HL-60 (cell line): ENCODE measurements around the gene FAS. TPM values are rescaled to one million over a fixed set of nuclear protein-coding genes. Genes with fewer than 3 reads are reported as not detected.

Experiments used
- DNase-seq, 2 experiments: peaks; one replicate each; pipeline ENCODE4 v3.0.0-alpha.2; 2010 to 2020; ENCODE audit warnings: low read depth in 1 of 2, low spot score in 1 of 2
- H3K27ac ChIP-seq: fragments of 250-450 bp; sonication (Bioruptor Pico); replicated peaks from 2 replicates; pipeline ENCODE4 v1.5.1; 2020; ENCODE audit warnings: mild to moderate bottlenecking, moderate library complexity
- H3K27me3 ChIP-seq: fragments of 250-450 bp; sonication (Bioruptor Pico); 2 replicates; pipeline ENCODE4 v1.5.1; 2021; ENCODE audit warnings: mild to moderate bottlenecking, moderate library complexity; ENCODE audit not compliant: insufficient read depth, poor library complexity, severe bottlenecking
- H3K4me3 ChIP-seq: replicated peaks from 2 replicates; pipeline ENCODE4 v1.5.1; 2011; ENCODE audit warnings: mild to moderate bottlenecking, control low read depth, low read length; ENCODE audit not compliant: insufficient read depth
- SPI1 ChIP-seq: IDR thresholded peaks from 2 replicates; pipeline ENCODE4 v1.6.1; 2012; ENCODE audit warnings: low read depth, mild to moderate bottlenecking, borderline replicate concordance
- microRNA-seq: library from miRNA; unstranded; fragments of <30 nt; microRNA quantifications from one replicate; pipeline ENCODE4, GENCODE V29; 2018

The FAS gene

DNA sequence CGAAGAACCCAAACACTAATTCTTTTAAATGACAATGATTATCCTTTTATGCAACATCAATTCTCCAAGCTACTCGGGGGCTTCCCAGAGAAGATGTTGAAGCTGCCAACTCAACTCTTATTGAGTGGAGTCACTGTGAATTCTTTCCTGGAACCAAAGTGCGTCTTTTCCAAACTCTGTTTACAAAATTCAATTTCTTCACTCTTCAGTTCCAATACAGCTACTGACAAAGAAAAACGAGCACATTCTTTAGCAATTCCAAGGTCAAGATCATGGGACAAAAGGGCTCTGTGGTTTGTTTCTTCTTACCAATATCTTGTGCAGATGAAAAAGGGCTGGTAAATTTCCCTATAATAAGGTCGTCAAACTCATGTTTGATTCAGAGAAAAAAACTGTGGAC lies 74.2 kb downstream of the FAS start:
- TF ChIP-seq SPI1: no peak
- Histone ChIP-seq H3K27ac (no peak overlapping the region), H3K27me3 (peaks cover 19% of the 10 kb centered on the region), H3K4me3 (no peak overlapping the region)
- DNase-seq: no peak

Small RNAs within 50 kb of the gene (microRNA-seq; reads per million reads assigned to microRNA genes)
- not detected for gene MIR4679-1
- not detected for gene MIR4679-2
